GM12873 (cell line): ENCODE results near the gene TM7SF2.

Source experiments
- TF ChIP-seq, protein P1 (sequence below): IDR thresholded peaks from 2 replicates; pipeline ENCODE4 v1.5.1; 2012; ENCODE audit warnings: low read depth, mild to moderate bottlenecking, moderate library complexity, low read length, control low read depth; ENCODE audit not compliant: insufficient read depth; ENCODE audit errors: missing control alignments

TM7SF2 gene

DNA sequence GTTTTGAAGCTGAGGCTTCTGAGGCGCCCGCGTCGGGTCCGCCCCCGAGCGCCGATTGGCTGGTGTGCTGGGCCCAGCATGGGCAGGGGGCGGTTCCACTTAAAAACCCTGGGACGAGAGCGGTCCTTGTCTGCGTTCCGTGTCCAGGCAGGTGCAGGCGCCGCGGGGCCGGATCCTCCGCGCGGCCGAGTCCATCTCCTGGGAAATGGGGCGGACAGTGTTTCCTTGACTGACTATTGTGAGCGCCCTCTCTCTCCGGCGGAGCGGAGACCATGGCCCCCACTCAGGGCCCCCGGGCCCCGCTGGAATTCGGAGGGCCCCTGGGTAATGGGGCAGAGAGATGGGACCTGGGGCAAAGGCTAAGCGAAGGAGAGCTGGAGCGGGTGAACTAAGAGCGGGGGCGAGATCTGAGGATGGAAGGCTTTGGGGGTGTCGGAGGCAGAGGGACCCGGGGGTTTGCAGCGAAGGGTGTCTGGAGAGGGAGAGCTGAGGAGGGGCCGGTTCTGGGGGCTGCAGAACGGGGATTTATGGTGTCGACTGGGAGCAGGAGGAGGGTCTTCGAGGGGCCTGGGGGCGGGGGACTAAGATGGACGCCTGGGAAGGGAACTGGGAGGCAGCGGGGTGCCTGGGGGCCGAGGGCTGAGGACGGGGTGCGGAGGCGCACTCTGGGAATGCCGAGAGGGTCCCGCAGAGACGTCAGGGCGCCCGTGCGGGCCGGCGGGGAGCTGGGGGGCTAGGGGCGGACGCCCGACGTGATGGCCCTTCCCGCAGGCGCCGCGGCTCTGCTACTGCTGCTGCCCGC is at the start of gene TM7SF2:
TM7SF2 (plus strand) TSS at position 129 of the 802 bp plus-strand sequence; CDS start at position 273, 144 bp downstream.
- TF ChIP-seq, protein P1, sequence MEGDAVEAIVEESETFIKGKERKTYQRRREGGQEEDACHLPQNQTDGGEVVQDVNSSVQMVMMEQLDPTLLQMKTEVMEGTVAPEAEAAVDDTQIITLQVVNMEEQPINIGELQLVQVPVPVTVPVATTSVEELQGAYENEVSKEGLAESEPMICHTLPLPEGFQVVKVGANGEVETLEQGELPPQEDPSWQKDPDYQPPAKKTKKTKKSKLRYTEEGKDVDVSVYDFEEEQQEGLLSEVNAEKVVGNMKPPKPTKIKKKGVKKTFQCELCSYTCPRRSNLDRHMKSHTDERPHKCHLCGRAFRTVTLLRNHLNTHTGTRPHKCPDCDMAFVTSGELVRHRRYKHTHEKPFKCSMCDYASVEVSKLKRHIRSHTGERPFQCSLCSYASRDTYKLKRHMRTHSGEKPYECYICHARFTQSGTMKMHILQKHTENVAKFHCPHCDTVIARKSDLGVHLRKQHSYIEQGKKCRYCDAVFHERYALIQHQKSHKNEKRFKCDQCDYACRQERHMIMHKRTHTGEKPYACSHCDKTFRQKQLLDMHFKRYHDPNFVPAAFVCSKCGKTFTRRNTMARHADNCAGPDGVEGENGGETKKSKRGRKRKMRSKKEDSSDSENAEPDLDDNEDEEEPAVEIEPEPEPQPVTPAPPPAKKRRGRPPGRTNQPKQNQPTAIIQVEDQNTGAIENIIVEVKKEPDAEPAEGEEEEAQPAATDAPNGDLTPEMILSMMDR = no peak

DNA sequence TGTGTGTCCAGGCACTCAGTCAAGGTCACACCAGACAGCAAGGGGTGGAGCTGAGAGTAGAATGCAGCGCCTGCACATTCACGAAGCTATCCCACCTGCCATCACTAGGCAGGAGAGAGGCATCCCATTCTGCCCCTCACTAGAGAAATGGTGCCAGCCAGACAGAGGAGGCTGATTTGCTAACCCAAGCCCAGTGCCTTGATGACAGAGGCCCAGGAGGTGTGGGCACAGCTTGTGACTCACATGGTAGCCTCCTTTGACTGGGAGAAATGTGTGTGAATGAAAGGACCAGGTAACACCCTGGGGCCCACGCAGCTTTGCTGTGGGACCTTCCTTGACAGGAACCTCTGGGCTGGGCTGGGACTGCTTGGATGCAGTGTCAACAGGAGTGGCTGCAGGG is 48.1 kb upstream of the TM7SF2 start:
- TF ChIP-seq, protein P1 = no peak

GRCh38 chr11:65064847-65065240 is 46.8 kb upstream of the TM7SF2 start:
- TF ChIP-seq, protein P1 = no peak

DNA sequence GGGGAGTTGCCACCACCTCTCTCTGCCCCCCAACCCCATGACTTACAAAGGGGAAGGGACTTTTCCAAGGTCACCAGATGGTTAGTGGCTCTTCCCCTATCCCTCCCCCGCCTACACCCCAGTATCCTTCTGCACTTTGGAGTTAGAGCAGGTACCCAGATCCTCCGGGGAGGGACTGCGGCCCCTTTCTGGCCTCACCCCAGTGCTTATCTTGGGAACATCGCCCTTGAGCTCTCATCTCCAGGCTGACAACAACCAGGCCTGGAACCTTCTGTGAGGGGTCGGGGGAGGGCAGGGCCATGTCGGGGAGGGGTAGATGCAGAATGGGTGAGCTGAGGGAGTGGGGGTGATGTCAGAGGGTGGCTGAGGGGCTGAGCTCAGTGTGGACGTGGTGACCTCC is 45.8 kb upstream of the TM7SF2 start:
- TF ChIP-seq, protein P1 = no peak

DNA sequence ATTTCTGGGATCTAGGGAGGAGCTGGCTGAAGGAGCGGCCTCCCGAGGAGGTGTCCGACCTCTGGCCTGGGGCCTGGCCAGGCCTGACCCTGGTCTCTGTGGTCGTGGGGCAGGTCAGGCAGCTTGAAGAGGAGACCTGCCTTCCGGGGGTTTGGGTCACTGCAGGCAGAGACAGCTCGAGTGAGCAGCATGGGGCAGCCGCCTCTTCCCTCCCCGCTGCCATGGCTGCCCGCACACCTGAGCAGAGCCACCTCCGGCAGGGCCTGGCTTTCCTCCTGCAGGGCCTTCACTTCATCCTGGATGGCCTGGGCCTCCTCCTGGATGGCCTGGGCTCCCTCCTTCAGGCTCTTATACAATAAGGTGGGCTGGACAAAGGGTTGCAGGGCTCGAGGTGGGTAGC is 45.4 kb upstream of the TM7SF2 start:
- TF ChIP-seq, protein P1 = no peak

DNA sequence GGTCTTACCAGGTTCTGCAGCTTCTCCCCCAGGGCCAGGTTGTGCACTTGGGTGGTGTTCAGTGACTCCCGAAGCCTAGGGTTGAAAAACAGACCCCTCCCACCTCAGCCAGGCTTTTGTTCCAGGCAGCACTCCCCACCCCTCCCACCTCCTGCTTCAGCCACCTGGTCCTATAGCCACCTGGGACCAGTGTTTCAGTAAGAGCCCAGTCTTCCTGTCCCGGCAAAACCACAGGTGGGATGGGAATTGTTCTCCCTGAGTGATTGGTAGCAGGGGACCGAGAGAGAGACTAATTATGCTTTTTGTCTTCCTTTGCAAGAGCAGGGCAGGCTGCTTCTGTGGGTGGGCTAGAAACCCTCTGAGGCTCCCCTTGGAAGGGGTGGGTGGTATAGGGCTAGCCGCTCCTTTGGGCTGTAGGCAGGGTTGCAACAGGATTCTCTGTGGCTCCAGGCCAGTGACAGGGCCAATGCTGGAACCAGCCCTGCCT is 44.8 kb upstream of the TM7SF2 start:
- TF ChIP-seq, protein P1 = no peak

DNA sequence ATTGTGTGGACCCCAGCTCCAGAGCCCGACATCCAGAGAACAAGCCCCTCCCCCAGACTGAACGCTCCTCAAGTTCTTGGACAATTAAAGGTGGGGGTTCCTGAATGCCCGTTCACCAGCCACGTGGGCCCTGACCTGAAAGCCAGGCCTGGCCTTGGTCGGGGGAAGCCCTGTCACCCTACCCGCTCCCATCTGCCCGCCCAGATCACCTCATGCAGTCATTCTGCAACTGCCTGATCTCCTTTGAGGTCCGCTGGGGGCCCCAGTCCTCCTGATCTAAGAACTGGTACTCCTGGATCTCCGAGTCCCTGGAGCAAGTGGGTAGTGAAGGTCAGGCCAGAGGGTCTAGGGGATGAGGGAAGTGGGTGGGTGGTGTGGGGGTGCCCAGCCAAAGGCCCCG is 44.2 kb upstream of the TM7SF2 start:
- TF ChIP-seq, protein P1 = no peak
